HCT116 (cell line): ENCODE measurements around the gene KIAA1614. TPM values are rescaled to one million over a fixed set of nuclear protein-coding genes. Genes with fewer than 3 reads are reported as not detected.

Experiments
- ATAC-seq: fragments of 200-7000 bp; cut with Tn5 transposase; 2 replicates; pipeline ENCODE4 v1.9.1; 2020; ENCODE audit warnings: mild to moderate bottlenecking, moderate library complexity
- BruUV-seq: library from RNA; stranded (reverse); fragments of 400-500 nt; replicated peaks from 2 replicates; lab custom pipeline; 2021; lab: Mats Ljungman, UMichigan
- CTCF ChIA-PET: fragments of 300-600 bp; sonication (Branson Sonifier 250); formaldehyde crosslinking; loops from one replicate; lab custom pipeline; 2021; ENCODE audit warnings: antibody characterized with exemption; lab: Charles Lee
- POLR2A ChIA-PET: fragments of 300-600, 350-600 bp; sonication (Branson Sonifier 250); formaldehyde crosslinking; loops from one replicate; lab custom pipeline; 2021; ENCODE audit warnings: antibody characterized with exemption; lab: Charles Lee
- RAD21 ChIA-PET, 2 experiments: fragments of 300-600 bp; sonication (Branson Sonifier 250); formaldehyde crosslinking; loops; one replicate each; lab custom pipeline; 2023; ENCODE audit warnings: low total read pairs in 2 of 2; ENCODE audit not compliant: uncharacterized antibody in 2 of 2, unreplicated experiment in 2 of 2, low non-redundant PET in 1 of 2; lab: Charles Lee
- DNase-seq: peaks from one replicate; pipeline ENCODE4 v3.0.0-alpha.2; 2010; ENCODE audit warnings: low read depth, low spot score
- H2AFZ ChIP-seq: fragments of 200-600 bp; shearing (Covaris generic), sonication (generic); 2 replicates; pipeline ENCODE4 v1.6.1; 2017; ENCODE audit warnings: low read depth, mixed run types, mixed read lengths, antibody characterized with exemption, low read length; ENCODE audit not compliant: poor library complexity, severe bottlenecking
- H3K27ac ChIP-seq: 2 replicates; pipeline ENCODE4 v1.5.1; 2012; ENCODE audit warnings: low read depth, low read length
- H3K27me3 ChIP-seq: fragments of 200-600 bp; sonication (generic); 2 replicates; pipeline ENCODE4 v1.6.1; 2016; ENCODE audit warnings: mixed run types, low read length, mixed read lengths; ENCODE audit not compliant: insufficient read depth
- H3K36me3 ChIP-seq, 2 experiments: fragments of 200-500 bp in 1 of 2; fragments of 200-600 bp in 1 of 2; sonication (Bioruptor generic) in 1 of 2; sonication (generic) in 1 of 2; 2 replicates each; pipeline versions ENCODE4 v1.5.1 to v1.6.1; 2014 to 2016; ENCODE audit warnings: low read length in 2 of 2, inconsistent platforms in 1 of 2, mixed read lengths in 1 of 2, mixed run types in 1 of 2; ENCODE audit not compliant: insufficient read depth in 2 of 2, control insufficient read depth in 1 of 2
- H3K4me1 ChIP-seq, 2 experiments: fragments of 200-600 bp in 1 of 2; sonication (generic) in 1 of 2; 2 replicates each; pipeline versions ENCODE4 v1.5.1 to v1.6.1; 2012 to 2017; ENCODE audit warnings: low read length in 2 of 2, inconsistent platforms in 1 of 2, mild to moderate bottlenecking in 1 of 2, mixed read lengths in 1 of 2, mixed run types in 1 of 2, moderate library complexity in 1 of 2; ENCODE audit not compliant: insufficient read depth in 2 of 2, control insufficient read depth in 1 of 2
- H3K4me2 ChIP-seq: fragments of 200-600 bp; sonication (generic); 2 replicates; pipeline ENCODE4 v1.6.1; 2017; ENCODE audit warnings: mixed run types, low read length, mixed read lengths
- H3K4me3 ChIP-seq, 2 experiments: fragments of 200-600 bp in 1 of 2; sonication (generic) in 1 of 2; replicated peaks in 1 of 2; 2 replicates each; pipeline ENCODE4 v1.5.1; 2011 to 2016; ENCODE audit warnings: low read length in 2 of 2, control low read depth in 1 of 2, low read depth in 1 of 2, mild to moderate bottlenecking in 1 of 2, mixed read lengths in 1 of 2, mixed run types in 1 of 2
- H3K79me2 ChIP-seq: fragments of 200-600 bp; sonication (generic); 2 replicates; pipeline ENCODE4 v1.6.1; 2017; ENCODE audit warnings: mild to moderate bottlenecking, mixed run types, low read length, moderate library complexity, mixed read lengths; ENCODE audit not compliant: insufficient read depth
- H3K9ac ChIP-seq: fragments of 200-600 bp; sonication (generic); 2 replicates; pipeline ENCODE4 v1.6.1; 2016; ENCODE audit warnings: low read length, mixed read lengths
- H3K9me2 ChIP-seq: fragments of 200-600 bp; sonication (generic), shearing (Covaris generic); 2 replicates; pipeline ENCODE4 v1.6.1; 2017; ENCODE audit warnings: mixed run types, mild to moderate bottlenecking, moderate library complexity; ENCODE audit not compliant: insufficient read depth
- H3K9me3 ChIP-seq, 2 experiments: fragments of 200-500 bp in 1 of 2; fragments of 200-600 bp in 1 of 2; sonication (Bioruptor generic) in 1 of 2; sonication (generic) in 1 of 2; 2 replicates each; pipeline ENCODE4 v1.6.1; 2014 to 2017; ENCODE audit warnings: low read length in 2 of 2, mixed read lengths in 2 of 2, inconsistent platforms in 1 of 2, low read depth in 1 of 2, mild to moderate bottlenecking in 1 of 2, mixed run types in 1 of 2, moderate library complexity in 1 of 2; ENCODE audit not compliant: control insufficient read depth in 1 of 2, insufficient read depth in 1 of 2
- H4K20me1 ChIP-seq: fragments of 200-600 bp; sonication (generic), shearing (Covaris generic); 2 replicates; pipeline ENCODE4 v1.6.1; 2017; ENCODE audit warnings: mixed run types, mild to moderate bottlenecking, moderate library complexity; ENCODE audit not compliant: insufficient read depth
- CEBPB ChIP-seq: IDR thresholded peaks from 2 replicates; pipeline ENCODE4 v1.6.1; 2012; ENCODE audit warnings: low read depth
- EGR1 ChIP-seq: IDR thresholded peaks from 2 replicates; pipeline ENCODE4 v1.6.1; 2012; ENCODE audit warnings: low read depth
- EZH2phosphoT487 ChIP-seq: fragments of 200-600 bp; IDR thresholded peaks from 2 replicates; pipeline ENCODE4 v1.6.1; 2018; ENCODE audit warnings: antibody characterized with exemption, borderline replicate concordance
- JUND ChIP-seq: IDR thresholded peaks from 2 replicates; pipeline ENCODE4 v1.6.1; 2012
- POLR2A ChIP-seq: IDR thresholded peaks from 2 replicates; pipeline ENCODE4 v1.7.0; 2011; ENCODE audit warnings: borderline replicate concordance; ENCODE audit not compliant: insufficient read depth, insufficient read length; ENCODE audit errors: extremely low read depth
- RAD21 ChIP-seq: IDR thresholded peaks from 2 replicates; pipeline ENCODE4 v1.6.1; 2012; ENCODE audit warnings: low read depth, mild to moderate bottlenecking
- REST ChIP-seq: IDR thresholded peaks from 2 replicates; pipeline ENCODE4 v1.6.1; 2012; ENCODE audit warnings: low read depth
- SIN3A ChIP-seq: IDR thresholded peaks from 2 replicates; pipeline ENCODE4 v1.6.1; 2012; ENCODE audit warnings: low read depth
- SP1 ChIP-seq: IDR thresholded peaks from 2 replicates; pipeline ENCODE4 v1.6.1; 2012; ENCODE audit warnings: low read depth
- SRF ChIP-seq: IDR thresholded peaks from 2 replicates; pipeline ENCODE4 v1.6.1; 2012; ENCODE audit warnings: low read depth
- intact Hi-C: fragments of 100-400 bp; cut with micrococcal nuclease; formaldehyde crosslinking; loops from 2 replicates; pipeline ENCODE4 v1.10.0; 2022
- total RNA-seq: library from RNA; stranded (reverse); gene quantifications from one replicate; pipeline ENCODE4 v1.2.1, GENCODE V29; 2021; ENCODE audit not compliant: unreplicated experiment

KIAA1614 gene
- total RNA-seq, 1 experiment from 2014 or later, result 0.25 TPM

- Histone ChIP-seq H3K4me2 (no peak overlapping the region), H3K27ac (no peak overlapping the region), H3K79me2 (no peaks in the 10 kb centered on the region), H3K4me1 (no peaks in the 10 kb centered on the region), H3K27me3 (no peaks in the 10 kb centered on the region), H3K9me3 (no peaks in the 10 kb centered on the region), H3K9ac (no peak overlapping the region), H4K20me1 (no peaks in the 10 kb centered on the region), H3K4me3 (no peak overlapping the region), H2AFZ (no peak overlapping the region), H3K9me2 (no peaks in the 10 kb centered on the region), H3K36me3 (no peaks in the 10 kb centered on the region)
- DNase-seq (no peak), ATAC-seq (no peak)
- TF ChIP-seq RAD21 (no peak), SP1 (no peak)
- BruUV-seq, result no TSS peak
- CTCF ChIA-PET, result no interaction called here
- intact Hi-C loops, result no loop called here
- RAD21 ChIA-PET, result no interaction called here
- POLR2A ChIA-PET, result no interaction called here
Measured at GRCh38 chr1:180939073-180939710, 26.5 kb downstream of the KIAA1614 start.

GRCh38 chr1:180939711-180940103, 27.0 kb downstream of the KIAA1614 start:
- intact Hi-C loops, result no loop called here
- Histone ChIP-seq H3K4me3 (no peak overlapping the region), H3K9me3 (no peaks in the 10 kb centered on the region), H3K4me2 (no peak overlapping the region), H3K27me3 (no peaks in the 10 kb centered on the region), H4K20me1 (no peaks in the 10 kb centered on the region), H3K9ac (no peak overlapping the region), H3K4me1 (no peaks in the 10 kb centered on the region), H3K79me2 (no peaks in the 10 kb centered on the region), H3K27ac (no peak overlapping the region), H3K9me2 (no peaks in the 10 kb centered on the region), H2AFZ (no peak overlapping the region), H3K36me3 (no peaks in the 10 kb centered on the region)
- ChIA-PET POLR2A (no interaction called here), CTCF (no interaction called here), RAD21 (no interaction called here)
- DNase-seq (no peak), ATAC-seq (no peak)
- no TSS peak for BruUV-seq
- TF ChIP-seq REST (no peak), SRF (no peak), RAD21 (no peak), CEBPB (no peak), POLR2A (no peak), EGR1 (no peak), SIN3A (no peak), EZH2phosphoT487 (no peak), JUND (no peak)
